Measurements from ENCODE around the gene DAAM1.

DAAM1 gene

DNA sequence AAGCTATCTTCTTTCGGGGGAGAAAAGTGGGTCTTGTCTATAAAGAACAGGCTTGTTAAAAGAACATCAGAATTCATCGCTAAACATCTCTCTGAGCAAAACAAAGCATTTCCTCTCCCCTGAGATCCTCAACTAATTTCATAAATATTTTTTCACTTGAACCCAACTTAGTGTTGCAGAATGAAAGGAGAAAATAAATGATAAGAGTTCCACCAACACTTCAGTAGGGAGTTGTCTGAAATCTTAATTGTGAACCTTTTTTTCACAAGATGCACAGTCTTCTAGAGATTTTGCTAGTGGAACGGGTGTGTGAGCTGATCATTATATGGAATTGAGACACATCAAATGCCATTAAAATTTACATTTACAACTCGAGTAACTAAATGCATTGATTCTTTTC lies 1.3 kb upstream of the DAAM1 start:
- Histone ChIP-seq H3K27me3 (peaks cover 61% of the 10 kb centered on the region), H3K4me1 (ENCODE audit: control insufficient read depth in 1 of 2, insufficient read depth in 1 of 2, low read depth in 1 of 2, low read length in 1 of 2) (peaks cover 25% of the 10 kb centered on the region in 2 experiments), H3K27ac (no peak overlapping the region), H3K36me3 (no peaks in the 10 kb centered on the region), H3K9me3 (no peaks in the 10 kb centered on the region), H3K4me3 (ENCODE audit: low read depth in 1 of 2, low read length in 1 of 2) (no peak overlapping the region)
- TF ChIP-seq, protein P1, sequence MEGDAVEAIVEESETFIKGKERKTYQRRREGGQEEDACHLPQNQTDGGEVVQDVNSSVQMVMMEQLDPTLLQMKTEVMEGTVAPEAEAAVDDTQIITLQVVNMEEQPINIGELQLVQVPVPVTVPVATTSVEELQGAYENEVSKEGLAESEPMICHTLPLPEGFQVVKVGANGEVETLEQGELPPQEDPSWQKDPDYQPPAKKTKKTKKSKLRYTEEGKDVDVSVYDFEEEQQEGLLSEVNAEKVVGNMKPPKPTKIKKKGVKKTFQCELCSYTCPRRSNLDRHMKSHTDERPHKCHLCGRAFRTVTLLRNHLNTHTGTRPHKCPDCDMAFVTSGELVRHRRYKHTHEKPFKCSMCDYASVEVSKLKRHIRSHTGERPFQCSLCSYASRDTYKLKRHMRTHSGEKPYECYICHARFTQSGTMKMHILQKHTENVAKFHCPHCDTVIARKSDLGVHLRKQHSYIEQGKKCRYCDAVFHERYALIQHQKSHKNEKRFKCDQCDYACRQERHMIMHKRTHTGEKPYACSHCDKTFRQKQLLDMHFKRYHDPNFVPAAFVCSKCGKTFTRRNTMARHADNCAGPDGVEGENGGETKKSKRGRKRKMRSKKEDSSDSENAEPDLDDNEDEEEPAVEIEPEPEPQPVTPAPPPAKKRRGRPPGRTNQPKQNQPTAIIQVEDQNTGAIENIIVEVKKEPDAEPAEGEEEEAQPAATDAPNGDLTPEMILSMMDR (IDR thresholded peaks at IDR 0.05), result no peak

DNA sequence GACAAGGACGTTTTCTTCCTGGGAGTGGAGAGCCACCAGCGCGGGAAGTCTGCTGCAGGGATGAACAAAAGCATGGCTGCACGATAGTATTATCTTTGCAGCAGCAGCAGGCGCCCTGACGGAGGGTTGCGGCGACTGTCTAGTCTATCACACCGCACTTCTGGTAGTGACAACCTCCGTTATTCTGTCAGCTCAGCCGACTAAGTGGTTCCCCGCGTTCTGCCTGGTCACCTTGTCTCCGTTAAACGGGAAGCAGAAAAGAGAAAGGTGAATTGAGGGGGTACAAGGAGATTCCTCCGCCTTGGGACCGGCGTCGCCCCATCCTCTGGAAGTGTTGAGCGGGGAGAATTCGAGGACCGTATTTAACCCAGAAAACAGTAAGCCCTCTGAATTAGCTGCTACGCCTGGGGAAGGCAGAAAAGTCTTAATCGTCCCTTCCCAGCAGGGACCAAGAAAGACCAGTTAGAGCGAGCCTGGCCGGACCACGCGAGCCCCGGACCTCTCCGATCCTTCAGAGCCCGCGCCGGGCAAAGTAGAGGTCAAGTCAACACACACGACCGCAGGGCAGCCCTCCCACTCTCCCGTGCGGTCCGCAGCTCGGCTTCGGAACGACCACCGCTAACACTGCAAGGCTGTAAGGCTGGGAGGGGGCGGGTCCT lies 536 bp upstream of the DAAM1 start:
- TF ChIP-seq, protein P1 (IDR thresholded peaks at IDR 0.05), result no peak
- peak overlapping the region; percentile 60 for H3K27ac ChIP-seq
- H3K4me1 ChIP-seq (ENCODE audit: control insufficient read depth in 1 of 2, insufficient read depth in 1 of 2, low read depth in 1 of 2, low read length in 1 of 2), result peaks cover 25% of the 10 kb centered on the region in 2 experiments
- peaks cover 61% of the 10 kb centered on the region for H3K27me3 ChIP-seq
- H3K36me3 ChIP-seq, result no peaks in the 10 kb centered on the region
- H3K4me3 ChIP-seq (ENCODE audit: low read depth in 1 of 2, low read length in 1 of 2), result peak overlapping the region; percentile 70 to 92
- H3K9me3 ChIP-seq, result no peaks in the 10 kb centered on the region

DNA sequence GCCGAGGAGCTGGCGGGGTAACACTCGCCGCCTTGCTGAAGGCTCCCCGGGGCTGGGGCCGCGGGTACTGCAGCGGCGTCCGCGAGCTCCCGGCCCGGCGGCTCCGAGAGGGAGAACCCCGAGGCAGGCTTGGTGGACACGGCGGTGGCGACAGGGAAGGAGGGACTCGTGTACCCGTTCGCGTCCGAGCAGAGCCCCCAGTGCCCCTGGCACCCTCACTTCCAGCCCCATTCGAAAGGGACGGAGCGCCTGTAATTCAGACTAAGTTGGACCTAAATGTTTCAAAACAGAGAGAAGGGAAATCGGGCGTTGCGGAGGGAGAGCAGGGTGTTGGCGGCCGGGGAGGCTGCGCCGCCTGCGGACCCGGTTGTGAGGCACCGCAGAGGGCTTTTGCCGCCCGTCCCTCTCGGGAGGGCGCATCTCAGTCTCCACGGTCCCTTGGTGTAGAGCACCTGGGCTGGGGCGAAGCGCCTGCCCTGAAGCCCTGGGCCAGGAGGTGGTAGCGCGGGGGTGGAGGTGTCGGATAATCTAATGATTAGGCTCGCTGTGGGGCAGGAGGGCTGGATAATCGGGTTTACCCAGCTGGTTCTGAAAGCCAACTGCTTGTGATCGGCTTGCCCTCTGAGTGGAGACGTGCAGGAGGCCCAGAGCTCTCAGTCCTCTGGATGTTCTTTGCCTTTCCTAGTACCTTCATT lies 771 bp downstream of the DAAM1 start:
- TF ChIP-seq, protein P1 (IDR thresholded peaks at IDR 0.05), result no peak
- H3K27ac ChIP-seq, result peak overlapping the region; percentile 60
- H3K4me1 ChIP-seq (ENCODE audit: control insufficient read depth in 1 of 2, insufficient read depth in 1 of 2, low read depth in 1 of 2, low read length in 1 of 2), result peaks cover 25% of the 10 kb centered on the region in 2 experiments
- H3K4me3 ChIP-seq (ENCODE audit: low read depth in 1 of 2, low read length in 1 of 2), result peak overlapping the region; percentile 70 to 92
- H3K36me3 ChIP-seq, result no peaks in the 10 kb centered on the region
- H3K9me3 ChIP-seq, result no peaks in the 10 kb centered on the region
- peaks cover 58% of the 10 kb centered on the region for H3K27me3 ChIP-seq

DNA sequence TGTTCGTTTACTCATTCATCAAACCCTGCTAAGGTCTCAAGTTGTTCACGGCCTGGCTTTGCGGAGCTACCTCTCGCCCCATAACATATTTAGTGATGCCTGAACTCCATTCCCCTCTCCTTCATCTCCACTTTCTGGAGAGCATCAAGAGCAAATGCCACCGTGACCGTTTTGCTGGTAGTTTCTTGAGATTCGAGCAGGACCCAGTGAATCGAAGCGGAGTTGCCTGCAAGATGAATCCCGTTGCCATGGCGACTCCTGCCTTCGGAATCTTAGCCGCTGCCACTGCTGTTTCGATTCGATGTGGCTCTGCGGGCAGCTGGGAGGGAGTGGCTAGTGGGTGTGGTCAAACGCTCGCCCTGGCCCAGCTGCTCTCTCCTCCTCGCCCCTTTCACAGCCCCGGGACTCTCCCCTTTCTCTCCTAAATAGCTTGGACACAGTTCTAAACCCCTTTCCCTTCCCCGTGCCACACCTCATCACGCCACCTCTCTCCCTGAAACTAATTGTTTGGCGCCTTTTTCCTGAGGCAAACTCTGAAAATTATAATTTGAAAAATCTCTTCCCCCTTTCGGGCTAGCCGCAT lies 1.4 kb downstream of the DAAM1 start:
- no peaks in the 10 kb centered on the region for H3K36me3 ChIP-seq
- TF ChIP-seq, protein P1 (IDR thresholded peaks at IDR 0.05), result no peak
- H3K4me3 ChIP-seq (ENCODE audit: low read depth in 1 of 2, low read length in 1 of 2), result peak overlapping the region; percentile 70 to 92
- no peak overlapping the region for H3K27ac ChIP-seq
- peaks cover 25% of the 10 kb centered on the region in 2 experiments for H3K4me1 ChIP-seq (ENCODE audit: control insufficient read depth in 1 of 2, insufficient read depth in 1 of 2, low read depth in 1 of 2, low read length in 1 of 2)
- H3K27me3 ChIP-seq, result peaks cover 54% of the 10 kb centered on the region
- no peaks in the 10 kb centered on the region for H3K9me3 ChIP-seq

DNA sequence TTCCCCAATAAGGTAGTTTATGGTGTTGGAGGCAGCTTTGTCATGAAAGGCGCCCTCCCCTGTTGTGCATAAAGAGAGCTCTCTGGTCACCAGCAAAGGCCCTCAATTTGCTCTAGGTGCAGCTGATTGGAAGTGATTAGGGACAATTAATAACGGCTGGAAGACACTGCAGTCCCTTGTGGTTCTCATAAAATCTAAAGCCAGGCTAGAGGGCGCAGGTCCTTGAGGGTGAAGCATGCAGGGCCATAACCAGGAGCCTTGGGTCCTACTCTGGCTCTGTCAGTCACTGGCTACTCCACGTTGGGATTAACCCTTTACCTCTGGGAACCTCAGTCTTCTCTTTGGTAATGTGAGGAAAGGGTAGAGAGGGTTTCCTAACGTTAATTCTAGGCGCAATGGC lies 1.9 kb downstream of the DAAM1 start:
- peaks cover 49% of the 10 kb centered on the region for H3K27me3 ChIP-seq
- H3K4me1 ChIP-seq (ENCODE audit: control insufficient read depth in 1 of 2, insufficient read depth in 1 of 2, low read depth in 1 of 2, low read length in 1 of 2), result peaks cover 25% of the 10 kb centered on the region in 2 experiments
- H3K9me3 ChIP-seq, result no peaks in the 10 kb centered on the region
- TF ChIP-seq, protein P1 (IDR thresholded peaks at IDR 0.05), result no peak
- no peak overlapping the region for H3K27ac ChIP-seq
- peak overlapping the region; percentile 70 to 92 for H3K4me3 ChIP-seq (ENCODE audit: low read depth in 1 of 2, low read length in 1 of 2)
- H3K36me3 ChIP-seq, result no peaks in the 10 kb centered on the region

Measured in neutrophil (primary cell).